HG02623 (cell line): Measurements from ENCODE around the gene RASL10B.

ENCODE experiments used
- ATAC-seq: cut with Tn5 transposase; IDR thresholded peaks from one replicate; pipeline ENCODE4 v1.9.1; 2021; ENCODE audit warnings: moderate library complexity; ENCODE audit not compliant: unreplicated experiment

RASL10B gene

GRCh38 chr17:35763767-35764122 lies 32.3 kb downstream of the RASL10B start:
- ATAC-seq: no peak

GRCh38 chr17:35764123-35764991 lies 32.9 kb downstream of the RASL10B start:
- ATAC-seq: peak; percentile 90

GRCh38 chr17:35765086-35765710 lies 33.8 kb downstream of the RASL10B start:
- ATAC-seq: no peak

GRCh38 chr17:35765756-35766488 lies 34.5 kb downstream of the RASL10B start:
- no peak for ATAC-seq

- no peak for ATAC-seq
Observed at GRCh38 chr17:35766489-35766877, 35.0 kb downstream of the RASL10B start.

- ATAC-seq: no peak
Observed at GRCh38 chr17:35766903-35767510, 35.6 kb downstream of the RASL10B start.

- no peak for ATAC-seq
Observed at GRCh38 chr17:35768797-35769196, 37.4 kb downstream of the RASL10B start.

GRCh38 chr17:35769895-35770486 lies 38.6 kb downstream of the RASL10B start:
- ATAC-seq: no peak

GRCh38 chr17:35773129-35773528 lies 41.7 kb downstream of the RASL10B start:
- no peak for ATAC-seq

GRCh38 chr17:35773679-35774425 lies 42.4 kb downstream of the RASL10B start:
- no peak for ATAC-seq

- no peak for ATAC-seq
Observed at GRCh38 chr17:35774499-35774898, 43.1 kb downstream of the RASL10B start.

- no peak for ATAC-seq
Observed at GRCh38 chr17:35775039-35775438, 43.6 kb downstream of the RASL10B start.

- no peak for ATAC-seq
Observed at GRCh38 chr17:35775583-35775982, 44.1 kb downstream of the RASL10B start.

- ATAC-seq: no peak
Observed at GRCh38 chr17:35778641-35779196, 47.3 kb downstream of the RASL10B start.

GRCh38 chr17:35780950-35781349 lies 49.5 kb downstream of the RASL10B start:
- ATAC-seq: no peak

GRCh38 chr17:35784895-35785294 lies 53.5 kb downstream of the RASL10B start:
- ATAC-seq: no peak

- no peak for ATAC-seq
Observed at GRCh38 chr17:35786941-35787432, 55.5 kb downstream of the RASL10B start.

- no peak for ATAC-seq
Observed at GRCh38 chr17:35788477-35789368, 57.3 kb downstream of the RASL10B start.

- no peak for ATAC-seq
Observed at GRCh38 chr17:35790841-35791240, 59.4 kb downstream of the RASL10B start.
